PC-3 (cell line): ENCODE data around the gene PPP1R1C. TPM values are rescaled to one million over a fixed set of nuclear protein-coding genes. Genes with fewer than 3 reads are reported as not detected.
A peak's percentile ranks its signal among the peaks of the same experiment; 100 is the strongest.

Source experiments
- ATAC-seq: fragments of 200-7000 bp; cut with Tn5 transposase; 2 replicates; pipeline ENCODE4 v1.9.1; 2020; ENCODE audit warnings: mild to moderate bottlenecking, moderate library complexity
- BruUV-seq: library from RNA; stranded (reverse); fragments of 400-500 nt; replicated peaks from 2 replicates; lab custom pipeline; 2021; lab: Mats Ljungman, UMichigan
- CTCF ChIA-PET: fragments of 300-600 bp; sonication (Branson Sonifier 250); formaldehyde crosslinking; loops from one replicate; lab custom pipeline; 2022; ENCODE audit warnings: antibody characterized with exemption; lab: Charles Lee
- POLR2A ChIA-PET: fragments of 300-600 bp; sonication (Branson Sonifier 250); formaldehyde crosslinking; loops from one replicate; lab custom pipeline; 2022; ENCODE audit warnings: antibody characterized with exemption; ENCODE audit not compliant: unreplicated experiment; lab: Charles Lee
- DNase-seq: peaks from one replicate; pipeline ENCODE4 v3.0.0-alpha.2; 2015
- H2AFZ ChIP-seq: fragments of 300-600 bp; sonication (generic); 2 replicates; pipeline ENCODE4 v1.6.0; 2016; ENCODE audit warnings: antibody characterized with exemption, low read length
- H3F3A ChIP-seq: fragments of 300-600 bp; sonication (generic); one replicate; pipeline ENCODE4 v1.6.0; 2017; ENCODE audit warnings: antibody characterized with exemption, low read length, control low read depth, mild to moderate bottlenecking; ENCODE audit not compliant: unreplicated experiment
- H3K27ac ChIP-seq: fragments of 300-600 bp; sonication (generic); 2 replicates; pipeline ENCODE4 v1.5.1; 2016; ENCODE audit warnings: mild to moderate bottlenecking, low read length
- H3K27me3 ChIP-seq: fragments of 300-600 bp; sonication (generic); 2 replicates; pipeline ENCODE4 v1.6.1; 2016; ENCODE audit warnings: low read length, mixed read lengths
- H3K36me3 ChIP-seq: fragments of 300-600 bp; sonication (generic); 2 replicates; pipeline ENCODE4 v1.6.1; 2016; ENCODE audit warnings: low read depth, mixed run types, low read length, mixed read lengths
- H3K4me1 ChIP-seq: fragments of 300-600 bp; sonication (generic); 2 replicates; pipeline ENCODE4 v1.5.1; 2016; ENCODE audit warnings: low read length; ENCODE audit not compliant: insufficient read depth
- H3K4me2 ChIP-seq: fragments of 300-600 bp; sonication (generic); 2 replicates; pipeline ENCODE4 v1.6.0; 2016; ENCODE audit warnings: low read length
- H3K4me3 ChIP-seq: fragments of 300-600 bp; sonication (generic); 2 replicates; pipeline ENCODE4 v1.5.1; 2016; ENCODE audit warnings: mild to moderate bottlenecking, low read length, mixed read lengths
- H3K79me2 ChIP-seq: fragments of 300-600 bp; sonication (generic); 2 replicates; pipeline ENCODE4 v1.6.1; 2017; ENCODE audit warnings: low read length, mixed read lengths
- H3K9ac ChIP-seq: fragments of 300-600 bp; sonication (generic); 2 replicates; pipeline ENCODE4 v1.6.0; 2016; ENCODE audit warnings: mild to moderate bottlenecking, low read length
- H3K9me2 ChIP-seq: fragments of 300-600 bp; sonication (generic); replicated peaks from 2 replicates; pipeline ENCODE4 v1.6.1; 2016; ENCODE audit warnings: mixed run types, low read length, mixed read lengths
- H3K9me3 ChIP-seq: fragments of 300-600 bp; sonication (generic); 2 replicates; pipeline ENCODE4 v1.6.1; 2016; ENCODE audit warnings: low read length, mixed read lengths
- H4K20me1 ChIP-seq: fragments of 300-600 bp; sonication (generic); 2 replicates; pipeline ENCODE4 v1.6.1; 2016; ENCODE audit warnings: low read length, mixed read lengths
- CTCF ChIP-seq: fragments of 300-600 bp; sonication (generic); conservative IDR thresholded peaks from 2 replicates; pipeline ENCODE4 v1.5.1; 2017; ENCODE audit warnings: antibody characterized with exemption, low read depth, mild to moderate bottlenecking, low read length
- EZH2 ChIP-seq: fragments of 300-600 bp; sonication (generic); IDR thresholded peaks from one replicate; pipeline ENCODE4 v1.6.1; 2017; ENCODE audit warnings: antibody characterized with exemption, mild to moderate bottlenecking, low read length; ENCODE audit not compliant: unreplicated experiment
- EZH2phosphoT487 ChIP-seq: fragments of 300-600 bp; sonication (generic); IDR thresholded peaks from 2 replicates; pipeline ENCODE4 v1.6.1; 2018; ENCODE audit warnings: mild to moderate bottlenecking, antibody characterized with exemption, low read length, borderline replicate concordance
- intact Hi-C: fragments of 100-400 bp; cut with micrococcal nuclease; formaldehyde crosslinking; loops from 2 replicates; pipeline ENCODE4 v1.9.0; 2023
- total RNA-seq: library from RNA; depleted of rRNA; stranded (reverse); fragments of >200 nt; gene quantifications from 2 replicates; pipeline ENCODE4 v1.2.3, GENCODE V29; 2014

PPP1R1C gene
- total RNA-seq, 1 experiment from 2014 or later: 1.4 TPM

- DNase-seq: no peak
- Histone ChIP-seq H3K4me2 (peak overlapping the region; percentile 50), H3K4me3 (peak overlapping the region; percentile 20; the same call in 1 of the 2 replicates), H3K27me3 (no peaks in the 10 kb centered on the region), H3K9me3 (no peaks in the 10 kb centered on the region), H3K27ac (peak overlapping the region; percentile 44; the same call in 1 of the 2 replicates), H2AFZ (0 out of 2 replicates have a peak overlapping the region, but pooled peaks have one; percentile 4), H3K79me2 (no peaks in the 10 kb centered on the region), H3K36me3 (no peaks in the 10 kb centered on the region), H3K9ac (no peak overlapping the region), H3K4me1 (peaks cover 33% of the 10 kb centered on the region), H4K20me1 (no peaks in the 10 kb centered on the region), H3K9me2 (no peaks in the 10 kb centered on the region), H3F3A (no peaks in the 10 kb centered on the region)
- TF ChIP-seq CTCF: no peak
- TF ChIP-seq EZH2: no peak
- TF ChIP-seq EZH2phosphoT487: no peak
- POLR2A ChIA-PET: interaction anchor here (0.6 kb wide), 1 partner anchor 56 kb away, joined by 5 read pairs; no protein-coding TSS in a partner anchor
- intact Hi-C loops: no loop called here
- ATAC-seq: no peak
- no TSS peak for BruUV-seq
- CTCF ChIA-PET: no interaction called here
Measured at GRCh38 chr2:181946444-181947127, 39.1 kb upstream of the PPP1R1C start.

- Histone ChIP-seq H2AFZ (no peak overlapping the region), H3K9ac (no peak overlapping the region), H3K36me3 (no peaks in the 10 kb centered on the region), H3K4me2 (peak overlapping the region; percentile 50), H3K4me1 (peaks cover 33% of the 10 kb centered on the region), H3K4me3 (peak overlapping the region; percentile 20; the same call in 1 of the 2 replicates), H3K79me2 (no peaks in the 10 kb centered on the region), H3K27ac (peak overlapping the region; percentile 44; the same call in 1 of the 2 replicates), H3K9me2 (no peaks in the 10 kb centered on the region), H3K9me3 (no peaks in the 10 kb centered on the region), H4K20me1 (no peaks in the 10 kb centered on the region), H3K27me3 (no peaks in the 10 kb centered on the region), H3F3A (no peaks in the 10 kb centered on the region)
- BruUV-seq: no TSS peak
- POLR2A ChIA-PET: interaction anchor here (0.6 kb wide), 1 partner anchor 57 kb away, joined by 5 read pairs; no protein-coding TSS in a partner anchor
- CTCF ChIA-PET: no interaction called here
- ATAC-seq (peak; percentile 75), DNase-seq (peak; percentile 71)
- TF ChIP-seq CTCF: no peak
- intact Hi-C loops: no loop called here
Measured at GRCh38 chr2:181947273-181947672, 38.4 kb upstream of the PPP1R1C start.

GRCh38 chr2:181948227-181948626 lies 37.4 kb upstream of the PPP1R1C start:
- ChIA-PET CTCF (interaction anchor here (0.7 kb wide), 1 partner anchor 210 kb away, joined by 3 read pairs; no protein-coding TSS in a partner anchor), POLR2A (interaction anchor here (0.6 kb wide), 1 partner anchor 9 kb away, joined by 5 read pairs; no protein-coding TSS in a partner anchor)
- H3K9ac ChIP-seq: no peak overlapping the region
- H3F3A ChIP-seq: no peaks in the 10 kb centered on the region
- H3K9me2 ChIP-seq: no peaks in the 10 kb centered on the region
- ATAC-seq (no peak), DNase-seq (peak; percentile 35)
- H3K4me3 ChIP-seq: no peak overlapping the region
- intact Hi-C loops: no loop called here
- H3K4me1 ChIP-seq: peaks cover 33% of the 10 kb centered on the region
- peak overlapping the region; percentile 50 for H3K4me2 ChIP-seq
- TF ChIP-seq EZH2phosphoT487: no peak
- no peak for TF ChIP-seq CTCF
- no peaks in the 10 kb centered on the region for H3K27me3 ChIP-seq
- no peaks in the 10 kb centered on the region for H3K36me3 ChIP-seq
- peak overlapping the region; percentile 44 for H3K27ac ChIP-seq
- no peaks in the 10 kb centered on the region for H3K9me3 ChIP-seq
- no peaks in the 10 kb centered on the region for H3K79me2 ChIP-seq
- peak overlapping the region; percentile 19; the same call in 1 of the 2 replicates for H2AFZ ChIP-seq
- H4K20me1 ChIP-seq: no peaks in the 10 kb centered on the region
- BruUV-seq: no TSS peak
